Activated T-helper 1 cell treated with Interleukin-2 at 50 U/mL for 16 hours (primary cell): ENCODE measurements around the gene GSN.

ENCODE experiments used
- DNase-seq: peaks from one replicate; pipeline ENCODE4 v3.0.0-alpha.2; 2020; ENCODE audit warnings: low read depth

Gene GSN

GRCh38 chr9:121246821-121247561, 21.0 kb upstream of the GSN start:
- DNase-seq, result no peak

- DNase-seq, result no peak
These were observed 18.4 kb upstream of the GSN start for GRCh38 chr9:121249563-121249962.

GRCh38 chr9:121252104-121252851, 15.7 kb upstream of the GSN start:
- DNase-seq, result no peak

GRCh38 chr9:121253162-121253561, 14.8 kb upstream of the GSN start:
- DNase-seq, result no peak

GRCh38 chr9:121253821-121254501, 14.0 kb upstream of the GSN start:
- no peak for DNase-seq

- DNase-seq, result no peak
These were observed 8.5 kb upstream of the GSN start for GRCh38 chr9:121259498-121259897.

- DNase-seq, result no peak
These were observed 8.0 kb upstream of the GSN start for GRCh38 chr9:121259935-121260334.

- DNase-seq, result no peak
These were observed 7.4 kb upstream of the GSN start for GRCh38 chr9:121260457-121261106.

GRCh38 chr9:121261107-121261460, 6.9 kb upstream of the GSN start:
- no peak for DNase-seq

GRCh38 chr9:121261755-121262154, 6.2 kb upstream of the GSN start:
- DNase-seq, result no peak

- DNase-seq, result no peak
These were observed 5.5 kb upstream of the GSN start for GRCh38 chr9:121262423-121262822.

GRCh38 chr9:121262953-121263352, 5.0 kb upstream of the GSN start:
- no peak for DNase-seq

- no peak for DNase-seq
These were observed 1.6 kb upstream of the GSN start for GRCh38 chr9:121266356-121266755.

- DNase-seq, result no peak
These were observed 884 bp upstream of the GSN start for GRCh38 chr9:121266906-121267650.

- DNase-seq, result no peak
These were observed 562 bp downstream of the GSN start for GRCh38 chr9:121268598-121268850.

- DNase-seq, result no peak
These were observed 1.1 kb downstream of the GSN start for GRCh38 chr9:121268851-121269641.

GRCh38 chr9:121269642-121270254, 1.8 kb downstream of the GSN start:
- no peak for DNase-seq

GRCh38 chr9:121271368-121272341, 3.7 kb downstream of the GSN start:
- DNase-seq, result no peak

- DNase-seq, result no peak
These were observed 4.5 kb downstream of the GSN start for GRCh38 chr9:121272401-121272948.
